Ovary (tissue), 9 donors: ENCODE measurements around the gene FUT7. TPM values are rescaled to one million over a fixed set of nuclear protein-coding genes. Genes with fewer than 3 reads are reported as not detected.
"Not testable (repeated sequence)": the region's sequence is repeated elsewhere in the genome, so short reads cannot be mapped to it uniquely, and the experiment has no call there.

Source experiments
- DNase-seq, 5 donors: peaks; one replicate each; pipeline ENCODE4 v3.0.0-alpha.2; 2019 to 2020
- H3K27ac ChIP-seq, 2 donors: fragments of 200-600 bp; one replicate each; pipeline versions ENCODE4 v1.5.1 to v1.8.0; 2019 to 2022
- H3K27me3 ChIP-seq: fragments of 200-600 bp; one replicate; pipeline ENCODE4 v1.8.0; 2022
- H3K36me3 ChIP-seq: fragments of 200-600 bp; sonication (generic); one replicate; pipeline ENCODE4 v1.5.1; 2019
- H3K4me1 ChIP-seq: one replicate; pipeline ENCODE4 v1.8.1; 2013; ENCODE audit warnings: mild to moderate bottlenecking, moderate library complexity; ENCODE audit not compliant: insufficient read depth
- H3K4me3 ChIP-seq: fragments of 200-600 bp; sonication (generic); one replicate; pipeline ENCODE4 v1.5.1; 2017
- H3K9me3 ChIP-seq, 2 donors: fragments of 200-600 bp in 1 of 2; sonication (generic) in 1 of 2; one replicate each; pipeline versions ENCODE4 v1.5.1 to v1.8.1; 2013 to 2019; ENCODE audit warnings: mild to moderate bottlenecking in 1 of 2, moderate library complexity in 1 of 2
- EP300 ChIP-seq: sonication (generic); formaldehyde crosslinking; IDR thresholded peaks from one replicate; pipeline ENCODE4 v1.6.1; 2017; ENCODE audit warnings: antibody characterized with exemption
- POLR2A ChIP-seq: fragments of 450-650 bp; IDR thresholded peaks from one replicate; pipeline ENCODE4 v1.6.1; 2017; ENCODE audit warnings: antibody characterized with exemption, mild to moderate bottlenecking, moderate library complexity
- WGBS, 3 donors: extraction: QIAGEN DNeasy Blood & Tissue Kit in 1 of 3; methylation state at CpG; one replicate each; pipeline versions ENCODE4 v1.1.5 to v1.1.7; 2013 to 2017; 5-methylcytosine and 5-hydroxymethylcytosine counted together
- intact Hi-C, 4 donors: fragments of 100-400 bp; cut with DNase I; formaldehyde crosslinking; loops; one replicate each; pipeline versions ENCODE4 v1.11.0 to v1.15.1; 2022 to 2023
- polyA plus RNA-seq, 2 donors: library from polyadenylated mRNA; stranded (reverse); fragments of 200-250 nt in 1 of 2; fragments of 350-450 nt in 1 of 2; fragmentation: Illumina TruSeq in 1 of 2; extraction: RNeasy Lipid Tissue Mini Kit (QIAGEN cat#74804) in 1 of 2; gene quantifications; one replicate each; pipeline ENCODE4 v1.2.3, GENCODE V29; 2013 to 2014
- total RNA-seq, 7 donors: library from RNA; depleted of rRNA in 2 of 7; stranded (reverse); fragments of >200 nt in 2 of 7; fragmentation: NEBNext Ultra II Directional in 3 of 7; extraction: Animal tissue kit (Norgen Biotek cat#: 25700) in 3 of 7; gene quantifications; one replicate each; pipeline versions ENCODE4 v1.1.0 to v1.2.4, GENCODE V29; 2016 to 2023
- TF ChIP-seq, protein P1 (sequence below), 3 donors: fragments of 450-650 bp in 2 of 3; fragments of 200-600 bp in 1 of 3; IDR thresholded peaks; one replicate each; pipeline versions ENCODE4 v1.5.1 to v1.8.0; 2016 to 2022; ENCODE audit warnings: antibody characterized with exemption in 3 of 3, mild to moderate bottlenecking in 1 of 3
- donor health status: DM: no; HTN: no; CAD: no; lungs with moderate emphysema.
- donor health status: DM: no; HTN: no; CAD: no.
- donor health status: Bipolar disorder and iron deficiency.
- donor health status: DM: yes; HTN: yes; CAD: no.
- donor health status: DM: no; HTN: no; CAD: no.
- donor health status: DM: yes; HTN: yes; CAD: no.

The FUT7 gene
- total and polyA plus RNA-seq, 9 donors: 0.07 to 0.08 TPM; not detected in 7

DNA sequence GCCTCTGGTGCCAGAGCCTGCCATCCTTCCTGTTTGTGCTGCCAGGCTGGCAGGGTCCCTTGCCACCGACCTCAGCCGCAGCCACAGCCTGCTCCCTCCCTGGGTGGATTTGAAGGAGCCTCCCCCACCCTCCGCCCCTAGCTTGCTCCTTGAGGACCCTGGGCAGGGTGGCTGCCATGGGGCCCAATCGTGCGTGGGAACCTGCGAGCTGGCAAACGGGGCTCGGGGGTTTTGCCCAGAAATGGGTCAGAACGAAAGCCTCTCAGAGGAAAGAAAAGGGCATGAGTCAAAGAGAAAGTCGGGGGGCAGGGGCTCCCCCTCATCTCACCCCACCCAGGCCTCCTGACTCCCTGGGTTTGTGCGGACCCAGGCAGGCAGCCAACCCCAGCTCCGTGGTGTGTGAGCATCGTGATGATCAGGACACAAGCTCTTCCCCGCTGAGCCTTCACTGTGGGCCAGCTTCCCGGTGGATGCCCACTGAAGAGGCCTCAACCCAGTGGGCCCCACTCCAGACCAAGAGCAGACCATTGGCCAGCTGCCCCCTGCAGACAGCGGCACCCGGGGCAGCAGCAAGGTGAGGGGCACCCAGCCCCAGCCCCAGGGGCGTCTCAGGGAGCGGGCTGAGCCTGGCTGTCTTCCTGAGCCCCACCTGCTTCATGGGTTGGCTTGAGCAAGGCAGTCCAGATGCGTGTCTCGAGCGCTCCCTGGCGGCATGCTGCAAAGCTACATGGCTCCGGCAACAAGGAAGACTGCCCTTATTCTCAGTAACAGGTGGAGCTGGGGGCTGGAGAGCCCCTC, 3.0 kb upstream of the FUT7 start:
- Histone ChIP-seq H3K36me3 (no peaks in the 10 kb centered on the region), H3K27me3 (no peaks in the 10 kb centered on the region), H3K9me3 (no peaks in the 10 kb centered on the region), H3K27ac (no peak overlapping the region), H3K4me1 (peaks cover 1% of the 10 kb centered on the region), H3K4me3 (no peak overlapping the region)
- peak; percentile 16 for TF ChIP-seq POLR2A
- no peak for TF ChIP-seq EP300
- TF ChIP-seq, protein P1, sequence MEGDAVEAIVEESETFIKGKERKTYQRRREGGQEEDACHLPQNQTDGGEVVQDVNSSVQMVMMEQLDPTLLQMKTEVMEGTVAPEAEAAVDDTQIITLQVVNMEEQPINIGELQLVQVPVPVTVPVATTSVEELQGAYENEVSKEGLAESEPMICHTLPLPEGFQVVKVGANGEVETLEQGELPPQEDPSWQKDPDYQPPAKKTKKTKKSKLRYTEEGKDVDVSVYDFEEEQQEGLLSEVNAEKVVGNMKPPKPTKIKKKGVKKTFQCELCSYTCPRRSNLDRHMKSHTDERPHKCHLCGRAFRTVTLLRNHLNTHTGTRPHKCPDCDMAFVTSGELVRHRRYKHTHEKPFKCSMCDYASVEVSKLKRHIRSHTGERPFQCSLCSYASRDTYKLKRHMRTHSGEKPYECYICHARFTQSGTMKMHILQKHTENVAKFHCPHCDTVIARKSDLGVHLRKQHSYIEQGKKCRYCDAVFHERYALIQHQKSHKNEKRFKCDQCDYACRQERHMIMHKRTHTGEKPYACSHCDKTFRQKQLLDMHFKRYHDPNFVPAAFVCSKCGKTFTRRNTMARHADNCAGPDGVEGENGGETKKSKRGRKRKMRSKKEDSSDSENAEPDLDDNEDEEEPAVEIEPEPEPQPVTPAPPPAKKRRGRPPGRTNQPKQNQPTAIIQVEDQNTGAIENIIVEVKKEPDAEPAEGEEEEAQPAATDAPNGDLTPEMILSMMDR (IDR thresholded peaks at IDR 0.05): peak; percentile 90 to 91 (median 90)
- WGBS, 3 donors: 12 to 18% (median 16%) methylated on average over 22 to 24 of the region's 24 CpGs
- intact Hi-C loops: loop anchor here (2.0 to 5.0 kb wide), 5 partner anchors 83 to 248 kb away; partner anchors contain the start of genes LCN12 (in 1 of the 4) and PHPT1 (in 1 of the 4)
- DNase-seq: peak; percentile 75 to 87 (median 86)

DNA sequence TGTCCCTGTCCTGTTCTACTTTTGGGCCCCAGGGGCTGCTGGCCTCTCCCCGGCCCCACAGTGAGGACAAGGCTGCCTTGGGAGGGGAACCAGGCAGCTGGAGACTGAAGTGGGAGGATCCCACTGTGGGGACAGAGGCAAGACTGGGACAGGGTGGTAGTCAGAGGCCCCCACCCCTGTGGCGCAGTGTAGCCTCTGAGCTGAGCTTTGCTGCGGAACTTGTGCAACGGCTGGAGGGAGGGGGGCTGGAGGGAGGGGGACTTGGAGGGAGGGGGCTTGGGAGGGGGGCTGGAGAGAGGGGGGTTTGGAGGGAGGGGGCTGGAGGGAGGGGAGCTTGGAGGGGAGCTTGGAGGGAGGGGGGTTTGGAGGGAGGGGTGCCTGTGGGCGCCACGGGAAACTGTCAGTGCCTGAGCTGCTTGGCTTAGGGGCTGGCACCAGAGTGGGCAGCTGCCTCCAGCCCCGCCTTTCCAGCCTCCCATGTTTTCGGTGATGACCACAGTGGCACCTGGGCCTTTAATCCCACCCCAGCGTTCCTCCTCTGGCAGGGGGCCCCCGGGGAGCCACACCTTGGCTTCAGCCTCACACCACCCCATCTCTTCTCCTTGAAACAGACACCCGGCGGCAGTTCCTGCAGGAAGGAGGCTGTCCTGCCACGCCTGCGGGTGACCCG, 2.3 kb upstream of the FUT7 start:
- H3K27me3 ChIP-seq: no peaks in the 10 kb centered on the region
- no peak overlapping the region for H3K27ac ChIP-seq
- DNase-seq: no peak
- TF ChIP-seq POLR2A (no peak), EP300 (no peak)
- TF ChIP-seq, protein P1 (IDR thresholded peaks at IDR 0.05): no peak
- H3K36me3 ChIP-seq: no peaks in the 10 kb centered on the region
- H3K4me3 ChIP-seq: no peak overlapping the region
- intact Hi-C loops: loop anchor here (2.0 to 5.0 kb wide), 5 partner anchors 82 to 247 kb away; partner anchors contain the start of genes LCN12 (in 1 of the 4) and PHPT1 (in 1 of the 4)
- H3K4me1 ChIP-seq: peaks cover 1% of the 10 kb centered on the region
- H3K9me3 ChIP-seq: no peaks in the 10 kb centered on the region
- 40 to 52% (median 49%) methylated on average over 14 to 15 of the region's 15 CpGs for WGBS, 3 donors

- DNase-seq, H3K27me3 ChIP-seq, H3K36me3 ChIP-seq, H3K4me3 ChIP-seq, H3K27ac ChIP-seq, H3K4me1 ChIP-seq, H3K9me3 ChIP-seq: not testable (repeated sequence)
- intact Hi-C loops: loop anchor here in 2 of 4 donors (5.0 kb wide), 3 partner anchors 81 to 246 kb away; partner anchors contain the start of genes LCN12 (in 1 of the 2) and PHPT1 (in 1 of the 2)
- WGBS, 3 donors: 89 to 91% (median 90%) methylated on average over 5 of the region's 5 CpGs
Measured at GRCh38 chr9:137033481-137033880, 1.6 kb upstream of the FUT7 start.

- H3K27me3 ChIP-seq: no peaks in the 10 kb centered on the region
- DNase-seq: no peak
- H3K36me3 ChIP-seq: no peaks in the 10 kb centered on the region
- WGBS, 3 donors: 85 to 89% (median 86%) methylated on average over 10 of the region's 10 CpGs
- intact Hi-C loops: loop anchor here in 2 of 4 donors (5.0 kb wide), 3 partner anchors 81 to 246 kb away; partner anchors contain the start of genes LCN12 (in 1 of the 2) and PHPT1 (in 1 of the 2)
- H3K4me3 ChIP-seq: no peak overlapping the region
- TF ChIP-seq POLR2A (no peak), EP300 (no peak)
- TF ChIP-seq, protein P1 (IDR thresholded peaks at IDR 0.05): no peak
- H3K27ac ChIP-seq: no peak overlapping the region
- H3K9me3 ChIP-seq: no peaks in the 10 kb centered on the region
- peaks cover 4% of the 10 kb centered on the region for H3K4me1 ChIP-seq
Measured at GRCh38 chr9:137032858-137033257, 970 bp upstream of the FUT7 start.
